HEK293T (cell line): ENCODE measurements around the gene AGRP.

Experiments
- ARNT ChIP-seq: fragments of 450-650 bp; IDR thresholded peaks from 2 replicates; pipeline ENCODE4 v1.6.1; 2017; ENCODE audit warnings: mild to moderate bottlenecking
- BHLHE40 ChIP-seq: fragments of 450-650 bp; IDR thresholded peaks from 2 replicates; pipeline ENCODE4 v1.6.1; 2016; ENCODE audit warnings: mild to moderate bottlenecking, moderate library complexity, borderline replicate concordance
- ELF4 ChIP-seq: fragments of 450-650 bp; IDR thresholded peaks from 2 replicates; pipeline ENCODE4 v1.6.1; 2017; ENCODE audit warnings: antibody characterized with exemption
- FOXA1 ChIP-seq: fragments of 450-650 bp; IDR thresholded peaks from 2 replicates; pipeline ENCODE4 v1.6.1; 2016; ENCODE audit warnings: mild to moderate bottlenecking
- FOXK2 ChIP-seq: fragments of 450-650 bp; IDR thresholded peaks from 2 replicates; pipeline ENCODE4 v1.6.1; 2016; ENCODE audit warnings: mild to moderate bottlenecking
- FOXM1 ChIP-seq: fragments of 450-650 bp; IDR thresholded peaks from 2 replicates; pipeline ENCODE4 v1.6.1; 2017; ENCODE audit warnings: mild to moderate bottlenecking, borderline replicate concordance
- L3MBTL2 ChIP-seq: fragments of 450-650 bp; conservative IDR thresholded peaks from 2 replicates; pipeline ENCODE4 v1.6.1; 2016; ENCODE audit warnings: mild to moderate bottlenecking
- LEF1 ChIP-seq: fragments of 450-650 bp; IDR thresholded peaks from 2 replicates; pipeline ENCODE4 v1.6.1; 2017; ENCODE audit warnings: mild to moderate bottlenecking, borderline replicate concordance
- NFRKB ChIP-seq: fragments of 450-650 bp; IDR thresholded peaks from 2 replicates; pipeline ENCODE4 v1.6.1; 2016; ENCODE audit warnings: mild to moderate bottlenecking, moderate library complexity
- PKNOX1 ChIP-seq: fragments of 450-650 bp; IDR thresholded peaks from 2 replicates; pipeline ENCODE4 v1.6.1; 2016
- SP1 ChIP-seq: fragments of 450-650 bp; IDR thresholded peaks from 2 replicates; pipeline ENCODE4 v1.6.1; 2017
- SUZ12 ChIP-seq: fragments of 450-650 bp; IDR thresholded peaks from 2 replicates; pipeline ENCODE4 v1.6.1; 2016; ENCODE audit warnings: mild to moderate bottlenecking
- TARDBP ChIP-seq: fragments of 450-650 bp; IDR thresholded peaks from 2 replicates; pipeline ENCODE4 v1.6.1; 2016
- ZNF384 ChIP-seq: fragments of 450-650 bp; IDR thresholded peaks from 2 replicates; pipeline ENCODE4 v1.6.1; 2016

- TF ChIP-seq ARNT, result no peak
- TF ChIP-seq ZNF384, result no peak
- no peak for TF ChIP-seq SUZ12
- TF ChIP-seq TARDBP, result no peak
- no peak for TF ChIP-seq BHLHE40
- no peak for TF ChIP-seq ELF4
- TF ChIP-seq NFRKB, result no peak
- TF ChIP-seq PKNOX1, result no peak
- TF ChIP-seq FOXA1, result no peak
- TF ChIP-seq FOXM1, result no peak
- no peak for TF ChIP-seq LEF1
- no peak for TF ChIP-seq L3MBTL2
- TF ChIP-seq FOXK2, result no peak
- TF ChIP-seq SP1, result no peak
Measured at GRCh38 chr16:67447508-67448076, 35.8 kb downstream of the AGRP start.
